ENCODE results near the gene ZSCAN26.

GRCh38 chr6:28226460-28226859, 40.5 kb upstream of the ZSCAN26 start:
- TF ChIP-seq CTCF (conservative IDR thresholded peaks at IDR 0.05; ENCODE audit: low read length) (no peak), EZH2phosphoT487 (IDR thresholded peaks at IDR 0.05; ENCODE audit: borderline replicate concordance) (no peak)
